KMS-11 (cell line): ENCODE measurements around the gene CAVIN4.

Experiments used
- H2AFZ ChIP-seq: fragments of 200-600 bp; sonication (generic); 2 replicates; pipeline ENCODE4 v1.6.1; 2016; ENCODE audit warnings: antibody characterized with exemption, mixed run types, low read depth
- H3K27ac ChIP-seq: fragments of 200-600 bp; sonication (generic); 2 replicates; pipeline ENCODE4 v1.6.1; 2016; ENCODE audit warnings: mild to moderate bottlenecking, mixed run types
- H3K27me3 ChIP-seq: fragments of 200-600 bp; sonication (generic); 2 replicates; pipeline ENCODE4 v1.6.1; 2017; ENCODE audit warnings: mild to moderate bottlenecking, low read depth, mixed run types, moderate library complexity; ENCODE audit not compliant: insufficient read depth
- H3K36me3 ChIP-seq: fragments of 200-600 bp; sonication (generic); 2 replicates; pipeline ENCODE4 v1.6.1; 2017; ENCODE audit warnings: mild to moderate bottlenecking, mixed run types; ENCODE audit not compliant: insufficient read depth
- H3K4me1 ChIP-seq: fragments of 200-600 bp; sonication (generic); 2 replicates; pipeline ENCODE4 v1.6.1; 2016; ENCODE audit warnings: mild to moderate bottlenecking, low read depth, mixed run types; ENCODE audit not compliant: poor library complexity, severe bottlenecking
- H3K4me2 ChIP-seq: fragments of 200-600 bp; sonication (generic); 2 replicates; pipeline ENCODE4 v1.7.0; 2016; ENCODE audit warnings: mild to moderate bottlenecking, mixed run types
- H3K4me3 ChIP-seq: fragments of 200-600 bp; sonication (generic); IDR thresholded peaks from 2 replicates; pipeline ENCODE4 v1.6.1; 2017; ENCODE audit warnings: low read depth, low read length, mixed read lengths; ENCODE audit not compliant: insufficient read depth
- H3K79me2 ChIP-seq: fragments of 200-600 bp; sonication (generic); 2 replicates; pipeline ENCODE4 v1.6.1; 2016; ENCODE audit warnings: low read depth, mixed run types; ENCODE audit not compliant: insufficient read depth
- H3K9ac ChIP-seq: fragments of 200-600 bp; sonication (generic); 2 replicates; pipeline ENCODE4 v1.6.1; 2016; ENCODE audit warnings: mild to moderate bottlenecking, mixed run types
- H4K20me1 ChIP-seq: fragments of 200-600 bp; sonication (generic); 2 replicates; pipeline ENCODE4 v1.6.1; 2016; ENCODE audit warnings: mild to moderate bottlenecking, mixed run types; ENCODE audit not compliant: insufficient read depth
- TF ChIP-seq, protein P1 (sequence below): fragments of 200-600 bp; sonication (generic); conservative IDR thresholded peaks from 2 replicates; pipeline ENCODE4 v1.6.1; 2017; ENCODE audit warnings: low read depth, mild to moderate bottlenecking, antibody characterized with exemption, low read length, moderate library complexity, mixed read lengths

The CAVIN4 gene

DNA sequence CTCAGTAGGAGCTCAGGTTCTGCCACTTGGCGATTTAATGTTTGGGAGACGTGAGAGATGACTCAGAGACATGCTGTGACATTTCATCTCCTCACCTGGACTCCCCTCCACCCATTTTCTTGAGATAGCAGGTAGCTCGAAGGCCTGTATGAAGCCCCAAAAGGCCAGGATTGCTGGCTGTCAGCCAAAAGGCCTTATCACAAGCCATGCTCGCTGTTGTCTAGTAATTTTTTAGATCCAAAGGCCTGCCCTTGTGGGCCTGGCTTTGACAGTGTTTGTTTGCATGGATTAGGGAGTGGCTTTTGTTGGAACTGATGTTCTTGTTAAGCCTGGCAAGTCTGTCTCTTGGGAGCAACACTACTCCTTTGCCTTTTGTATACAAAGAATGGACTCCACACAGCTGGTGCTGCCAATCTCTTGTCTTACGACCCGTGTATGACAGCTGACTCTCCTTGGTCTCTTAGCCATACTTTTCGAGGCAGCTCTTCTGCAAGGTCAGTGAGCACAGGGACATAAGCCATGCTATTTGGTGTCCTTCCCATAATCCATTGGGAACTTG lies 22.7 kb downstream of the CAVIN4 start:
- TF ChIP-seq, protein P1, sequence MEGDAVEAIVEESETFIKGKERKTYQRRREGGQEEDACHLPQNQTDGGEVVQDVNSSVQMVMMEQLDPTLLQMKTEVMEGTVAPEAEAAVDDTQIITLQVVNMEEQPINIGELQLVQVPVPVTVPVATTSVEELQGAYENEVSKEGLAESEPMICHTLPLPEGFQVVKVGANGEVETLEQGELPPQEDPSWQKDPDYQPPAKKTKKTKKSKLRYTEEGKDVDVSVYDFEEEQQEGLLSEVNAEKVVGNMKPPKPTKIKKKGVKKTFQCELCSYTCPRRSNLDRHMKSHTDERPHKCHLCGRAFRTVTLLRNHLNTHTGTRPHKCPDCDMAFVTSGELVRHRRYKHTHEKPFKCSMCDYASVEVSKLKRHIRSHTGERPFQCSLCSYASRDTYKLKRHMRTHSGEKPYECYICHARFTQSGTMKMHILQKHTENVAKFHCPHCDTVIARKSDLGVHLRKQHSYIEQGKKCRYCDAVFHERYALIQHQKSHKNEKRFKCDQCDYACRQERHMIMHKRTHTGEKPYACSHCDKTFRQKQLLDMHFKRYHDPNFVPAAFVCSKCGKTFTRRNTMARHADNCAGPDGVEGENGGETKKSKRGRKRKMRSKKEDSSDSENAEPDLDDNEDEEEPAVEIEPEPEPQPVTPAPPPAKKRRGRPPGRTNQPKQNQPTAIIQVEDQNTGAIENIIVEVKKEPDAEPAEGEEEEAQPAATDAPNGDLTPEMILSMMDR = no peak
- Histone ChIP-seq H3K4me2 (no peak overlapping the region), H3K27me3 (no peaks in the 10 kb centered on the region), H3K36me3 (no peaks in the 10 kb centered on the region), H2AFZ (no peak overlapping the region), H3K4me1 (peaks cover 33% of the 10 kb centered on the region), H3K27ac (no peak overlapping the region), H3K4me3 (no peak overlapping the region), H4K20me1 (no peaks in the 10 kb centered on the region), H3K79me2 (no peaks in the 10 kb centered on the region), H3K9ac (no peak overlapping the region)

DNA sequence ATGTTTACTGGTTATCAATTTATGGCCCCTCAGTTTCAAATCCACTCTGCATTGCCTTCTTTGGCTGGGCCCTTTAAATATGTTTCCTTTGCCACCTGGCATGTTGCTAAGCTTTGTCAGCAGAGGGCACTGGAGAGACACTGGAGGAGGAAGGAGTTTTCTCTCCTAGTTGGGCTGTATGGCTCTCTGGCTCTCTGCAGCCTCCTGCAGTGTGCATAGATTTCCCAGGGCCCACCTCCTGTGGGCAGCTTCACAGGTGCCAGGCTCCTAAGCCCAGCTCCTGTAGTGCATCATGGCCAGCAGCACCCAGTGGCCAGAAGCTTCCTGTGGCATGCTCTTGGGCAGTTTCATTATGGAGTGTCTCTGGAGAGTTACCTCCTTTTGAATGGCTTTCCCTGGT lies 23.3 kb downstream of the CAVIN4 start:
- Histone ChIP-seq H3K27me3 (no peaks in the 10 kb centered on the region), H3K27ac (no peak overlapping the region), H3K4me1 (peaks cover 32% of the 10 kb centered on the region), H3K79me2 (no peaks in the 10 kb centered on the region), H3K36me3 (no peaks in the 10 kb centered on the region), H3K9ac (no peak overlapping the region), H3K4me3 (no peak overlapping the region), H4K20me1 (no peaks in the 10 kb centered on the region), H2AFZ (no peak overlapping the region; the same call in 1 of the 2 replicates), H3K4me2 (no peak overlapping the region)
- TF ChIP-seq, protein P1 = peak; percentile 87

DNA sequence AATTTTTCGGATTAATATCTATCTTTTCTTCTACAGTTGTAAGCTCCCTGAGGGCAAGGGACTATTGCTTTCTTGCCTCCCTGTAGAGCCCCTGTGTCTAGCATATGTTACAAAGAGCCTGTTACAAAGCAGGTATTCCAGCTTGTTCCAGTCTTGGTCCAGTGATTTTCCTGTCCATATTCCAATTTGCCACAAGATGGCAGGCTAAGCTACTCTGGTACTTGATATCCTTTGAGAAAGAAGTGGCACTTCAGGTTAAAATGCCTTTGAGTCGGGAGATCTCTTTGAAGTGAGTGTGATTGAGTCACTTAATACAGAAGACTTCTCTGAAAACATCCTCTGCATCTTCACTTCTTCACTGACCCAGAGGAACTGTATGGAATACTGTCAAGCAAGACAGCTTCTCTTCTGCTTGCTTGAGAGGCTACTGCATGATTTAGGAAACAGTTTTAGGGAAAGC lies 24.5 kb downstream of the CAVIN4 start:
- no peak overlapping the region for H3K4me3 ChIP-seq
- no peaks in the 10 kb centered on the region for H3K36me3 ChIP-seq
- H3K9ac ChIP-seq = no peak overlapping the region
- peaks cover 32% of the 10 kb centered on the region for H3K4me1 ChIP-seq
- H2AFZ ChIP-seq = no peak overlapping the region
- TF ChIP-seq, protein P1 = peak; percentile 68
- H3K27me3 ChIP-seq = no peaks in the 10 kb centered on the region
- H3K27ac ChIP-seq = no peak overlapping the region
- no peaks in the 10 kb centered on the region for H4K20me1 ChIP-seq
- no peaks in the 10 kb centered on the region for H3K79me2 ChIP-seq
- H3K4me2 ChIP-seq = no peak overlapping the region

DNA sequence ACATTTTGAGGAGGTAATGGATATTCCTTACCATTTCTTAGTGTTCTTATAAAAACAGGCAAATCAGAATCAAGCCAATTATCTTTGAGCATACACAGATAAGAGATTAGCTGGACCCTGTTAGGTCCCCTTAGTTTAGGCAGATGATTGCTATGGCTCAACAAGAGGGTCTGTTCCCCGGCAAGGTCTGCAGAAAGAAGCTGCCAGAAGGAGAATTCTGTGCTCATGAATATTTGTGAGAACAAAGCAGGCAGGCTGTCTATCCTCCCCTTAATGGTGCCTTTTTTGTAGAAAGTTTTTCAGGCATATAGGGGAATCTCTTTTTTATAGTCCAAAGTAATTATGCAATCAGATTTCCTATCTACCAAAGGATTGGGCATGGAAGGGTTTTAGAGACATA lies 27.5 kb downstream of the CAVIN4 start:
- Histone ChIP-seq H3K27me3 (no peaks in the 10 kb centered on the region), H3K79me2 (no peaks in the 10 kb centered on the region), H3K36me3 (no peaks in the 10 kb centered on the region), H3K9ac (no peak overlapping the region), H3K4me1 (peaks cover 13% of the 10 kb centered on the region), H2AFZ (no peak overlapping the region), H4K20me1 (no peaks in the 10 kb centered on the region), H3K27ac (no peak overlapping the region), H3K4me3 (no peak overlapping the region), H3K4me2 (no peak overlapping the region)
- TF ChIP-seq, protein P1 = no peak
